ENCODE data around the gene OASL.

The OASL gene

DNA sequence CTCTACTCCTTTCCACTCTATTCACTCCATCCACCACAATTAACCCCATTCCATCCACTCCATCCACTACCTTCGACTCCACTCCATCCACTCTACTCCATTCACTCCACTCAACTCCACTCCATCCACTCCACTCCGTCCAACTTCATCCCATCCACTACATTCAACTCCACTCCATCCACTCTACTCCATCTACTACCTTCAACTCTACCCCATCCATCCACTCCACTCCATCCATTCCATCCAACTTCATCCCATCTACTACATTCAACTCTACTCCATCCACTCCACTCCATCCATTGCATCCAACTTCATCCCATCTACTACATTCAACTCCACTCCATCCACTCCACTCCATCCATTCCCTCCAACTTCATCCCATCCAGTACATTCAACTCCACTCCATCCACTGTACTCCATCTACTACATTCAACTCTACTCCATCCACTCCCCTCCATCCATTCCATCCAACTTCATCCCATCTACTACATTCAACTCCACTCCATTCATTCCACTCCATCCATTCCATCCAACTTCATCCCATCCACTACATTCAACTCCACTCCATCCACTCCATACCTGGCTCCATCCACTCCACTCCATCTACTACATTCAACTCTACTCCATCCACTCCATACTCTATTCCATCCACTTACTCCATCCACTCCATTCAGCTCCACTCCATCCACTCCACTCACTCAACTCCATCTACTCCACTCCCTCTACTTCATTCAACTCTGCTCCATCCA, 44.3 kb downstream of the OASL start (continued):
- TF ChIP-seq ZNF24 (tag by site-specific recombination; IDR thresholded peaks at IDR 0.05) (0 out of 2 replicates have a peak, but pooled peaks have one; percentile 24), ZNF169 (tag by site-specific recombination; IDR thresholded peaks at IDR 0.05) (0 out of 2 replicates have a peak, but pooled peaks have one; percentile 38), KLF8 (tag by site-specific recombination; IDR thresholded peaks at IDR 0.05) (peak; percentile 94), ZNF157 (tag by site-specific recombination; IDR thresholded peaks at IDR 0.05) (no peak)

DNA sequence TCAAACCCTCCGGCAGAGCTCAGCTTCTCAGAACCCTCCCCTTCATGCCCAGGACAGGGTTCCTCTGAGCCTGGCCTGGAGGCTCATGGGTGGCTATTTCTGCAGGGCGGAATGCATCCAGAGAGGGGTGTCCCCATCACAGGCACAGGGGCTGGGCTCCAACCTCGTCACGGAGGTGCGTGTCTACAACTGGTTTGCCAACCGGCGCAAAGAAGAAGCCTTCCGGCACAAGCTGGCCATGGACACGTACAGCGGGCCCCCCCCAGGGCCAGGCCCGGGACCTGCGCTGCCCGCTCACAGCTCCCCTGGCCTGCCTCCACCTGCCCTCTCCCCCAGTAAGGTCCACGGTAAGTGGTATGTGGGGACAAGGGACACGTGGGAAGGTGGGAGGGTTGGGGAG, 45.0 kb downstream of the OASL start:
- H3K27ac ChIP-seq (ENCODE audit: extremely low read depth, low read depth, low read length) = no peak overlapping the region
- H3K4me3 ChIP-seq (ENCODE audit: low read depth, low read length) = no peak overlapping the region
- no peaks in the 10 kb centered on the region for H3K9me3 ChIP-seq (ENCODE audit: control insufficient read depth, insufficient read depth, low read depth, low read length)
- TF ChIP-seq ZNF596 (tag by site-specific recombination; IDR thresholded peaks at IDR 0.05) = no peak
- ChIA-PET POLR2A (no interaction called here), CTCF (no interaction called here)
- no peaks in the 10 kb centered on the region for H3K4me1 ChIP-seq (ENCODE audit: control insufficient read depth, insufficient read depth, low read length)
- no peaks in the 10 kb centered on the region for H3K36me3 ChIP-seq (ENCODE audit: control insufficient read depth in 2 of 2, insufficient read depth in 1 of 2, low read length in 2 of 2)

DNA sequence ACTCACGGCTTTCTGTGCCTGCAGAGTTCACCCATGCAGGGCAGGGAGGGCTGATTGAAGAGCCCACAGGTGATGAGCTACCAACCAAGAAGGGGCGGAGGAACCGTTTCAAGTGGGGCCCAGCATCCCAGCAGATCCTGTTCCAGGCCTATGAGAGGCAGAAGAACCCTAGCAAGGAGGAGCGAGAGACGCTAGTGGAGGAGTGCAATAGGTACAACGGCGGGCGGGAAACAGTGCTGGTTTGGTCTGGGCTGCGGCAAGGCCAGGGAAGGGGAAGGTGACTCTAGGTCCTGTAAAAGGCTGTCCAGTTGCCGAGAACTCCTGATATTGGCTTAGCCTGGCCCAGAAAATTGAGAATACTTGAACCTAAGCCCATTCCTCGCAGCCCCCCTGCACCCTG, 45.5 kb downstream of the OASL start:
- Histone ChIP-seq H3K36me3 (ENCODE audit: control insufficient read depth in 2 of 2, insufficient read depth in 1 of 2, low read length in 2 of 2) (no peaks in the 10 kb centered on the region), H3K4me1 (ENCODE audit: control insufficient read depth, insufficient read depth, low read length) (no peaks in the 10 kb centered on the region), H3K9me3 (ENCODE audit: control insufficient read depth, insufficient read depth, low read depth, low read length) (no peaks in the 10 kb centered on the region), H3K27ac (ENCODE audit: extremely low read depth, low read depth, low read length) (no peak overlapping the region), H3K4me3 (ENCODE audit: low read depth, low read length) (no peak overlapping the region)
- POLR2A ChIA-PET = no interaction called here
- TF ChIP-seq ZNF146 (tag by site-specific recombination; IDR thresholded peaks at IDR 0.05) (no peak), ZBTB17 (tag by site-specific recombination; IDR thresholded peaks at IDR 0.05) (peak; percentile 6; the same call in 1 of the 2 replicates), ZNF843 (tag by site-specific recombination; IDR thresholded peaks at IDR 0.05) (no peak)
- CTCF ChIA-PET = interaction anchor here (2.7 kb wide), 1 partner anchor 12 kb away, joined by 25 read pairs; no protein-coding TSS in a partner anchor

DNA sequence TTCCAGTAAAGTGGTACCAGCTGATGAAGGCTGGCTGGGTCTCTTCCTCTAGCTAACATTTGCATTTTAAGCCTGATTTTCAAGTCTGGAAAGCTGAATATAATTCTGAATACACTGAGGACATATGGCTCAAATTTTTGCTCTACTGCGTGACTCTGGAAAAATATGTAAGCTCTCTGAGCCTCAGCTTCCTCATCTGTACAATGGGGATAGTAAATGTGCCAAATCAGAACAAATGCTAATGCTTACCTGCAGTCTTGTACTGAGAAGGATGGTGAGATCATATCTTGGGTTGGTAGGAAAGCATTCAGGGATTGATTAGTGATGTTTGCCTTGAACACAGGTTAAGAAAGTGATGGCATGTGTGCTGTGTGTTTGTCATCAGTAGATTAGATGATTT, 46.1 kb downstream of the OASL start:
- POLR2A ChIA-PET = no interaction called here
- H3K36me3 ChIP-seq (ENCODE audit: control insufficient read depth in 2 of 2, insufficient read depth in 1 of 2, low read length in 2 of 2) = no peaks in the 10 kb centered on the region
- CTCF ChIA-PET = interaction anchor here (1.2 to 2.7 kb wide), 2 partner anchors 12 to 13 kb away, joined by 3 to 25 read pairs; no protein-coding TSS in a partner anchor
- TF ChIP-seq ZNF169 (tag by site-specific recombination; IDR thresholded peaks at IDR 0.05) (no peak), ZBTB17 (tag by site-specific recombination; IDR thresholded peaks at IDR 0.05) (peak; percentile 57)
- H3K4me1 ChIP-seq (ENCODE audit: control insufficient read depth, insufficient read depth, low read length) = no peaks in the 10 kb centered on the region
- no peak overlapping the region for H3K27ac ChIP-seq (ENCODE audit: extremely low read depth, low read depth, low read length)
- H3K4me3 ChIP-seq (ENCODE audit: low read depth, low read length) = no peak overlapping the region
- H3K9me3 ChIP-seq (ENCODE audit: control insufficient read depth, insufficient read depth, low read depth, low read length) = no peaks in the 10 kb centered on the region

DNA sequence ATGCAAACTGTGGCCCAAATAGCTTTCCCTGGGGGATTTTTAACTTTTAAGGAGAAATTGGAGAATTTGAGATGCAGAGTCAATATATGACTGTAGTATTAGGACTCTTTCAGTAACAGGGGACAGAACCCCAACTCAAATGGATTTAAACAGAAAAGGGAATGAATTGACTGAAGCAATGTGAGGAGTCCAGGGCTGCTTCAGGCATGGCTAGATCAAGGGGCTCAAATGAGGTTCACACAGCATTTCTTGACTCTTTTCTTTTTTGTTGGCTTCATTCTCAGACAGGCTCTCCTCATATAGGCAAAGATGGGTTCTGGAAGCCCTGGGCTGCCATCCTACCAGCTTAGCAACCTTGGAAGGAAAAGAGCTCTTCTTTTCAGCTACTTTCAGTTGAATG, 47.1 kb downstream of the OASL start:
- CTCF ChIA-PET = interaction anchor here (0.5 to 2.7 kb wide), 5 partner anchors 11 to 635 kb away, joined by 3 to 25 read pairs (median 3); no protein-coding TSS in a partner anchor
- POLR2A ChIA-PET = no interaction called here
- no peak overlapping the region for H3K27ac ChIP-seq (ENCODE audit: extremely low read depth, low read depth, low read length)
- no peak overlapping the region for H3K4me3 ChIP-seq (ENCODE audit: low read depth, low read length)
- no peak for TF ChIP-seq ZNF140 (tag by site-specific recombination; IDR thresholded peaks at IDR 0.05)
- no peak for TF ChIP-seq ZNF391 (tag by site-specific recombination; IDR thresholded peaks at IDR 0.05; ENCODE audit: borderline replicate concordance, low read depth)
- TF ChIP-seq ZNF561 (tag by site-specific recombination; IDR thresholded peaks at IDR 0.05; ENCODE audit: borderline replicate concordance) = no peak
- TF ChIP-seq ZNF146 (tag by site-specific recombination; IDR thresholded peaks at IDR 0.05) = no peak
- TF ChIP-seq WT1 (tag by site-specific recombination; IDR thresholded peaks at IDR 0.05) = no peak
- TF ChIP-seq, protein P1, sequence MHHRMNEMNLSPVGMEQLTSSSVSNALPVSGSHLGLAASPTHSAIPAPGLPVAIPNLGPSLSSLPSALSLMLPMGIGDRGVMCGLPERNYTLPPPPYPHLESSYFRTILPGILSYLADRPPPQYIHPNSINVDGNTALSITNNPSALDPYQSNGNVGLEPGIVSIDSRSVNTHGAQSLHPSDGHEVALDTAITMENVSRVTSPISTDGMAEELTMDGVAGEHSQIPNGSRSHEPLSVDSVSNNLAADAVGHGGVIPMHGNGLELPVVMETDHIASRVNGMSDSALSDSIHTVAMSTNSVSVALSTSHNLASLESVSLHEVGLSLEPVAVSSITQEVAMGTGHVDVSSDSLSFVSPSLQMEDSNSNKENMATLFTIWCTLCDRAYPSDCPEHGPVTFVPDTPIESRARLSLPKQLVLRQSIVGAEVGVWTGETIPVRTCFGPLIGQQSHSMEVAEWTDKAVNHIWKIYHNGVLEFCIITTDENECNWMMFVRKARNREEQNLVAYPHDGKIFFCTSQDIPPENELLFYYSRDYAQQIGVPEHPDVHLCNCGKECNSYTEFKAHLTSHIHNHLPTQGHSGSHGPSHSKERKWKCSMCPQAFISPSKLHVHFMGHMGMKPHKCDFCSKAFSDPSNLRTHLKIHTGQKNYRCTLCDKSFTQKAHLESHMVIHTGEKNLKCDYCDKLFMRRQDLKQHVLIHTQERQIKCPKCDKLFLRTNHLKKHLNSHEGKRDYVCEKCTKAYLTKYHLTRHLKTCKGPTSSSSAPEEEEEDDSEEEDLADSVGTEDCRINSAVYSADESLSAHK (tag by site-specific recombination; IDR thresholded peaks at IDR 0.05) = no peak
- no peak for TF ChIP-seq ZNF266 (tag by site-specific recombination; IDR thresholded peaks at IDR 0.05; ENCODE audit: low read depth)
- TF ChIP-seq ZBTB17 (tag by site-specific recombination; IDR thresholded peaks at IDR 0.05) = no peak
- no peak for TF ChIP-seq ZNF10 (tag by site-specific recombination; IDR thresholded peaks at IDR 0.05)
- TF ChIP-seq, protein P2, sequence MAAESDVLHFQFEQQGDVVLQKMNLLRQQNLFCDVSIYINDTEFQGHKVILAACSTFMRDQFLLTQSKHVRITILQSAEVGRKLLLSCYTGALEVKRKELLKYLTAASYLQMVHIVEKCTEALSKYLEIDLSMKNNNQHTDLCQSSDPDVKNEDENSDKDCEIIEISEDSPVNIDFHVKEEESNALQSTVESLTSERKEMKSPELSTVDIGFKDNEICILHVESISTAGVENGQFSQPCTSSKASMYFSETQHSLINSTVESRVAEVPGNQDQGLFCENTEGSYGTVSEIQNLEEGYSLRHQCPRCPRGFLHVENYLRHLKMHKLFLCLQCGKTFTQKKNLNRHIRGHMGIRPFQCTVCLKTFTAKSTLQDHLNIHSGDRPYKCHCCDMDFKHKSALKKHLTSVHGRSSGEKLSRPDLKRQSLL (tag by site-specific recombination; IDR thresholded peaks at IDR 0.05) = no peak
- TF ChIP-seq ZNF214 (tag by site-specific recombination; IDR thresholded peaks at IDR 0.05; ENCODE audit: borderline replicate concordance) = no peak
- H3K4me1 ChIP-seq (ENCODE audit: control insufficient read depth, insufficient read depth, low read length) = no peaks in the 10 kb centered on the region
- H3K36me3 ChIP-seq (ENCODE audit: control insufficient read depth in 2 of 2, insufficient read depth in 1 of 2, low read length in 2 of 2) = no peaks in the 10 kb centered on the region
- no peaks in the 10 kb centered on the region for H3K9me3 ChIP-seq (ENCODE audit: control insufficient read depth, insufficient read depth, low read depth, low read length)

All from HEK293 (cell line).